DOHH2 (cell line): ENCODE measurements around the gene EDN3.

ENCODE experiments used
- H3F3A ChIP-seq: fragments of 200-600 bp; sonication (generic), shearing (Covaris generic); 2 replicates; pipeline ENCODE4 v1.6.0; 2016; ENCODE audit warnings: antibody characterized with exemption, mild to moderate bottlenecking; ENCODE audit not compliant: control insufficient read depth, insufficient read depth
- H3K27ac ChIP-seq: fragments of 200-600 bp; sonication (generic); 2 replicates; pipeline ENCODE4 v1.5.1; 2014; ENCODE audit warnings: low read depth, mild to moderate bottlenecking, low read length, moderate library complexity
- H3K27me3 ChIP-seq: fragments of 200-600 bp; sonication (generic); 2 replicates; pipeline ENCODE4 v1.6.1; 2014; ENCODE audit warnings: mild to moderate bottlenecking, low read length, mixed read lengths; ENCODE audit not compliant: control insufficient read depth
- H3K36me3 ChIP-seq: fragments of 200-600 bp; sonication (generic); 2 replicates; pipeline ENCODE4 v1.6.1; 2014; ENCODE audit warnings: mild to moderate bottlenecking, low read length, moderate library complexity, mixed read lengths; ENCODE audit not compliant: control insufficient read depth
- H3K4me1 ChIP-seq: fragments of 200-600 bp; sonication (generic); 2 replicates; pipeline ENCODE4 v1.6.1; 2014; ENCODE audit warnings: mild to moderate bottlenecking, low read length, mixed read lengths; ENCODE audit not compliant: control insufficient read depth
- H3K4me2 ChIP-seq: fragments of 200-600 bp; sonication (generic); 2 replicates; pipeline ENCODE4 v1.6.0; 2014; ENCODE audit warnings: mild to moderate bottlenecking, low read length, moderate library complexity
- H3K4me3 ChIP-seq: fragments of 200-600 bp; sonication (generic); 2 replicates; pipeline ENCODE4 v1.5.1; 2014; ENCODE audit warnings: mild to moderate bottlenecking, low read length, mixed read lengths
- H3K79me2 ChIP-seq: fragments of 200-600 bp; sonication (generic); 2 replicates; pipeline ENCODE4 v1.6.1; 2014; ENCODE audit warnings: mild to moderate bottlenecking, low read length, mixed read lengths; ENCODE audit not compliant: control insufficient read depth
- H3K9me2 ChIP-seq: fragments of 200-600 bp; sonication (generic); replicated peaks from 2 replicates; pipeline ENCODE4 v1.6.1; 2014; ENCODE audit warnings: mild to moderate bottlenecking, low read length, mixed read lengths; ENCODE audit not compliant: control insufficient read depth
- H3K9me3 ChIP-seq: fragments of 200-600 bp; sonication (generic); 2 replicates; pipeline ENCODE4 v1.6.1; 2014; ENCODE audit warnings: antibody characterized with exemption, low read length, mixed read lengths; ENCODE audit not compliant: control insufficient read depth, insufficient read depth
- H4K20me1 ChIP-seq: fragments of 200-600 bp; sonication (generic); 2 replicates; pipeline ENCODE4 v1.6.0; 2014; ENCODE audit warnings: low read depth, mild to moderate bottlenecking, antibody characterized with exemption, low read length, moderate library complexity; ENCODE audit not compliant: control insufficient read depth, insufficient read depth
- CTCF ChIP-seq: fragments of 200-600 bp; sonication (generic); IDR thresholded peaks from one replicate; pipeline ENCODE4 v1.5.1; 2014; ENCODE audit warnings: antibody characterized with exemption, mild to moderate bottlenecking, low read depth, low read length; ENCODE audit not compliant: poor library complexity, severe bottlenecking
- EZH2phosphoT487 ChIP-seq: fragments of 200-600 bp; sonication (generic); IDR thresholded peaks from 2 replicates; pipeline ENCODE4 v1.6.1; 2017; ENCODE audit warnings: borderline replicate concordance, mild to moderate bottlenecking, antibody characterized with exemption, low read length, moderate library complexity, mixed read lengths

Gene EDN3

GRCh38 chr20:59322585-59323454 is 22.4 kb downstream of the EDN3 start:
- Histone ChIP-seq H4K20me1 (no peaks in the 10 kb centered on the region), H3K4me2 (no peak overlapping the region), H3K36me3 (no peaks in the 10 kb centered on the region), H3K4me3 (no peak overlapping the region), H3K4me1 (no peaks in the 10 kb centered on the region), H3K9me2 (no peaks in the 10 kb centered on the region), H3K9me3 (no peaks in the 10 kb centered on the region), H3F3A (no peaks in the 10 kb centered on the region), H3K79me2 (no peaks in the 10 kb centered on the region), H3K27ac (no peak overlapping the region), H3K27me3 (peaks cover 18% of the 10 kb centered on the region)
- TF ChIP-seq CTCF (no peak), EZH2phosphoT487 (no peak)

- H3K4me2 ChIP-seq = no peak overlapping the region
- no peaks in the 10 kb centered on the region for H4K20me1 ChIP-seq
- peaks cover 27% of the 10 kb centered on the region for H3K27me3 ChIP-seq
- H3K79me2 ChIP-seq = no peaks in the 10 kb centered on the region
- TF ChIP-seq EZH2phosphoT487 (no peak), CTCF (no peak)
- H3K36me3 ChIP-seq = no peaks in the 10 kb centered on the region
- H3K27ac ChIP-seq = no peak overlapping the region
- no peaks in the 10 kb centered on the region for H3F3A ChIP-seq
- H3K9me2 ChIP-seq = no peaks in the 10 kb centered on the region
- no peaks in the 10 kb centered on the region for H3K9me3 ChIP-seq
- H3K4me1 ChIP-seq = no peaks in the 10 kb centered on the region
- no peak overlapping the region for H3K4me3 ChIP-seq
Measured at GRCh38 chr20:59323731-59324130, 23.3 kb downstream of the EDN3 start.

GRCh38 chr20:59324521-59325141 is 24.2 kb downstream of the EDN3 start:
- H3K27ac ChIP-seq = no peak overlapping the region
- H3K4me3 ChIP-seq = no peak overlapping the region
- H3K9me2 ChIP-seq = no peaks in the 10 kb centered on the region
- H3K4me1 ChIP-seq = no peaks in the 10 kb centered on the region
- no peak for TF ChIP-seq CTCF
- no peak for TF ChIP-seq EZH2phosphoT487
- peaks cover 35% of the 10 kb centered on the region for H3K27me3 ChIP-seq
- H4K20me1 ChIP-seq = no peaks in the 10 kb centered on the region
- H3K4me2 ChIP-seq = no peak overlapping the region
- no peaks in the 10 kb centered on the region for H3K9me3 ChIP-seq
- H3K36me3 ChIP-seq = no peaks in the 10 kb centered on the region
- H3K79me2 ChIP-seq = no peaks in the 10 kb centered on the region
- H3F3A ChIP-seq = no peaks in the 10 kb centered on the region
